SK-N-MC (cell line): ENCODE measurements around the gene CEMIP.

Experiments used
- DNase-seq: peaks from one replicate; pipeline ENCODE4 v3.0.0-alpha.2; 2011; ENCODE audit warnings: low read depth, low spot score
- H3K27ac ChIP-seq: fragments of 200-600 bp; sonication (generic); 2 replicates; pipeline ENCODE4 v1.5.1; 2016; ENCODE audit warnings: mixed run types
- H3K36me3 ChIP-seq: fragments of 200-600 bp; sonication (generic); 2 replicates; pipeline ENCODE4 v1.6.1; 2017; ENCODE audit warnings: antibody characterized with exemption, low read length, mixed read lengths; ENCODE audit not compliant: insufficient read depth
- H3K4me3 ChIP-seq: fragments of 200-600 bp; sonication (generic); 2 replicates; pipeline ENCODE4 v1.5.1; 2016
- H3K9ac ChIP-seq: fragments of 200-600 bp; sonication (generic); 2 replicates; pipeline ENCODE4 v1.8.0; 2017; ENCODE audit warnings: mixed run types, mixed read lengths; ENCODE audit not compliant: insufficient read length
- H3K9me3 ChIP-seq: fragments of 200-600 bp; sonication (generic); 2 replicates; pipeline ENCODE4 v1.6.1; 2017; ENCODE audit warnings: low read depth, mild to moderate bottlenecking, antibody characterized with exemption, low read length, moderate library complexity, mixed read lengths
- EZH2 ChIP-seq: fragments of 200-600 bp; sonication (generic); IDR thresholded peaks from one replicate; pipeline ENCODE4 v1.6.1; 2017; ENCODE audit warnings: antibody characterized with exemption
- FOXP2 ChIP-seq: optimal IDR thresholded peaks from 2 replicates; pipeline ENCODE3; 2011; ENCODE audit warnings: mild to moderate bottlenecking, moderate library complexity; ENCODE audit not compliant: insufficient read depth; ENCODE audit errors: extremely low read length, control extremely low read depth
- POLR2AphosphoS5 ChIP-seq: IDR thresholded peaks from 2 replicates; pipeline ENCODE4 v1.6.1; 2012; ENCODE audit warnings: mild to moderate bottlenecking, low read depth, low read length, borderline replicate concordance

Gene CEMIP

GRCh38 chr15:80785811-80786354 lies 6.7 kb downstream of the CEMIP start:
- no peak for TF ChIP-seq POLR2AphosphoS5
- TF ChIP-seq EZH2, result no peak
- no peak for TF ChIP-seq FOXP2
- H3K9me3 ChIP-seq, result no peaks in the 10 kb centered on the region
- H3K36me3 ChIP-seq, result no peaks in the 10 kb centered on the region
- H3K4me3 ChIP-seq, result no peak overlapping the region
- H3K27ac ChIP-seq, result no peak overlapping the region
- DNase-seq, result no peak
- H3K9ac ChIP-seq, result no peak overlapping the region

GRCh38 chr15:80787316-80787715 lies 8.1 kb downstream of the CEMIP start:
- DNase-seq, result no peak
- TF ChIP-seq POLR2AphosphoS5, result no peak
- TF ChIP-seq EZH2, result no peak
- no peak for TF ChIP-seq FOXP2
- Histone ChIP-seq H3K36me3 (no peaks in the 10 kb centered on the region), H3K27ac (no peak overlapping the region), H3K4me3 (no peak overlapping the region), H3K9ac (no peak overlapping the region), H3K9me3 (no peaks in the 10 kb centered on the region)

GRCh38 chr15:80788536-80788935 lies 9.4 kb downstream of the CEMIP start:
- TF ChIP-seq FOXP2 (no peak), POLR2AphosphoS5 (no peak), EZH2 (no peak)
- H3K36me3 ChIP-seq, result no peaks in the 10 kb centered on the region
- no peaks in the 10 kb centered on the region for H3K9me3 ChIP-seq
- DNase-seq, result no peak
- H3K4me3 ChIP-seq, result no peak overlapping the region
- no peak overlapping the region for H3K9ac ChIP-seq
- H3K27ac ChIP-seq, result no peak overlapping the region

- TF ChIP-seq FOXP2, result no peak
- no peak for TF ChIP-seq POLR2AphosphoS5
- no peak for TF ChIP-seq EZH2
- Histone ChIP-seq H3K9me3 (no peaks in the 10 kb centered on the region), H3K36me3 (no peaks in the 10 kb centered on the region), H3K4me3 (no peak overlapping the region), H3K27ac (no peak overlapping the region), H3K9ac (no peak overlapping the region)
- DNase-seq, result no peak
These were observed 10.1 kb downstream of the CEMIP start for GRCh38 chr15:80789296-80789695.

GRCh38 chr15:80789796-80790195 lies 10.6 kb downstream of the CEMIP start:
- Histone ChIP-seq H3K4me3 (no peak overlapping the region), H3K36me3 (no peaks in the 10 kb centered on the region), H3K9ac (no peak overlapping the region), H3K9me3 (no peaks in the 10 kb centered on the region), H3K27ac (no peak overlapping the region)
- DNase-seq, result no peak
- no peak for TF ChIP-seq FOXP2
- TF ChIP-seq EZH2, result no peak
- no peak for TF ChIP-seq POLR2AphosphoS5

- no peak for TF ChIP-seq FOXP2
- TF ChIP-seq POLR2AphosphoS5, result no peak
- TF ChIP-seq EZH2, result no peak
- Histone ChIP-seq H3K27ac (no peak overlapping the region), H3K9ac (no peak overlapping the region), H3K4me3 (no peak overlapping the region), H3K9me3 (no peaks in the 10 kb centered on the region), H3K36me3 (no peaks in the 10 kb centered on the region)
- DNase-seq, result no peak
These were observed 11.1 kb downstream of the CEMIP start for GRCh38 chr15:80790236-80790635.

- Histone ChIP-seq H3K9me3 (no peaks in the 10 kb centered on the region), H3K27ac (no peak overlapping the region), H3K4me3 (no peak overlapping the region), H3K9ac (no peak overlapping the region), H3K36me3 (no peaks in the 10 kb centered on the region)
- DNase-seq, result no peak
- TF ChIP-seq EZH2 (no peak), POLR2AphosphoS5 (no peak), FOXP2 (no peak)
These were observed 11.8 kb downstream of the CEMIP start for GRCh38 chr15:80791004-80791403.

- TF ChIP-seq EZH2 (no peak), FOXP2 (no peak), POLR2AphosphoS5 (no peak)
- Histone ChIP-seq H3K9me3 (no peaks in the 10 kb centered on the region), H3K9ac (no peak overlapping the region), H3K36me3 (no peaks in the 10 kb centered on the region), H3K4me3 (no peak overlapping the region), H3K27ac (no peak overlapping the region)
- no peak for DNase-seq
These were observed 17.2 kb downstream of the CEMIP start for GRCh38 chr15:80796407-80796806.

- no peak overlapping the region for H3K27ac ChIP-seq
- no peak overlapping the region for H3K9ac ChIP-seq
- no peak for DNase-seq
- H3K36me3 ChIP-seq, result no peaks in the 10 kb centered on the region
- H3K9me3 ChIP-seq, result no peaks in the 10 kb centered on the region
- TF ChIP-seq FOXP2 (no peak), EZH2 (no peak), POLR2AphosphoS5 (no peak)
- no peak overlapping the region for H3K4me3 ChIP-seq
These were observed 19.7 kb downstream of the CEMIP start for GRCh38 chr15:80798911-80799310.

- TF ChIP-seq POLR2AphosphoS5 (no peak), FOXP2 (no peak), EZH2 (no peak)
These were observed 20.9 kb downstream of the CEMIP start for GRCh38 chr15:80800067-80800466.

More at GRCh38 chr15:80800067-80800466, 20.9 kb downstream of the CEMIP start:
- Histone ChIP-seq H3K9me3 (no peaks in the 10 kb centered on the region), H3K9ac (no peak overlapping the region), H3K36me3 (no peaks in the 10 kb centered on the region), H3K27ac (no peak overlapping the region), H3K4me3 (no peak overlapping the region)
- no peak for DNase-seq
